Neutrophil (primary cell): ENCODE measurements around the gene ZBTB26.

Source experiments
- H3K27ac ChIP-seq: fragments of 200-600 bp; sonication (generic); 2 replicates; pipeline ENCODE4 v1.5.1; 2016; ENCODE audit warnings: mild to moderate bottlenecking, moderate library complexity
- H3K27me3 ChIP-seq: fragments of 200-600 bp; sonication (generic); 2 replicates; pipeline ENCODE4 v1.6.0; 2016; ENCODE audit warnings: mild to moderate bottlenecking
- H3K36me3 ChIP-seq: fragments of 200-600 bp; sonication (generic); 2 replicates; pipeline ENCODE4 v1.5.1; 2017
- H3K4me1 ChIP-seq, 2 experiments: fragments of 200-600 bp in 1 of 2; sonication (generic) in 1 of 2; 1 replicate in 1 of 2; 2 replicates in 1 of 2; pipeline versions ENCODE4 v1.5.1 to v1.6.1; 2013 to 2016; ENCODE audit warnings: low read depth in 1 of 2, low read length in 1 of 2, mild to moderate bottlenecking in 1 of 2, moderate library complexity in 1 of 2; ENCODE audit not compliant: control insufficient read depth in 1 of 2, insufficient read depth in 1 of 2
- H3K4me3 ChIP-seq, 2 experiments: fragments of 200-600 bp in 1 of 2; sonication (generic) in 1 of 2; 1 replicate in 1 of 2; 2 replicates in 1 of 2; pipeline ENCODE4 v1.5.1; 2013 to 2016; ENCODE audit warnings: low read depth in 1 of 2, low read length in 1 of 2, mild to moderate bottlenecking in 1 of 2, moderate library complexity in 1 of 2
- H3K9me3 ChIP-seq: fragments of 200-600 bp; sonication (generic); 2 replicates; pipeline ENCODE4 v1.5.1; 2016
- CTCF ChIP-seq: fragments of 200-600 bp; sonication (generic); IDR thresholded peaks from 2 replicates; pipeline ENCODE4 v1.5.1; 2016; ENCODE audit warnings: antibody characterized with exemption

Gene ZBTB26

GRCh38 chr9:122954253-122954691 lies 23.0 kb upstream of the ZBTB26 start:
- Histone ChIP-seq H3K4me3 (no peak overlapping the region), H3K9me3 (no peaks in the 10 kb centered on the region), H3K27me3 (no peaks in the 10 kb centered on the region), H3K27ac (no peak overlapping the region), H3K4me1 (peaks cover 0 to 9% of the 10 kb centered on the region in 2 experiments), H3K36me3 (no peaks in the 10 kb centered on the region)
- no peak for TF ChIP-seq CTCF

- H3K27me3 ChIP-seq, result no peaks in the 10 kb centered on the region
- peaks cover 0 to 9% of the 10 kb centered on the region in 2 experiments for H3K4me1 ChIP-seq
- no peak for TF ChIP-seq CTCF
- no peaks in the 10 kb centered on the region for H3K9me3 ChIP-seq
- H3K4me3 ChIP-seq, result no peak overlapping the region
- H3K36me3 ChIP-seq, result no peaks in the 10 kb centered on the region
- no peak overlapping the region for H3K27ac ChIP-seq
Measured at GRCh38 chr9:122951056-122951455, 19.7 kb upstream of the ZBTB26 start.

- H3K27ac ChIP-seq, result no peak overlapping the region
- H3K36me3 ChIP-seq, result no peaks in the 10 kb centered on the region
- H3K4me1 ChIP-seq, result peaks cover 0 to 9% of the 10 kb centered on the region in 2 experiments
- TF ChIP-seq CTCF, result no peak
- H3K9me3 ChIP-seq, result no peaks in the 10 kb centered on the region
- H3K4me3 ChIP-seq, result no peak overlapping the region
- H3K27me3 ChIP-seq, result no peaks in the 10 kb centered on the region
Measured at GRCh38 chr9:122950263-122950662, 19.0 kb upstream of the ZBTB26 start.

- Histone ChIP-seq H3K27me3 (no peaks in the 10 kb centered on the region), H3K4me1 (peaks cover 0 to 7% of the 10 kb centered on the region in 2 experiments), H3K9me3 (no peaks in the 10 kb centered on the region), H3K36me3 (no peaks in the 10 kb centered on the region), H3K4me3 (no peak overlapping the region), H3K27ac (no peak overlapping the region)
- TF ChIP-seq CTCF, result no peak
Measured at GRCh38 chr9:122949696-122950095, 18.4 kb upstream of the ZBTB26 start.

- Histone ChIP-seq H3K36me3 (no peaks in the 10 kb centered on the region), H3K27ac (no peak overlapping the region), H3K4me1 (no peaks in the 10 kb centered on the region), H3K4me3 (no peak overlapping the region), H3K27me3 (no peaks in the 10 kb centered on the region), H3K9me3 (no peaks in the 10 kb centered on the region)
- TF ChIP-seq CTCF, result no peak
Measured at GRCh38 chr9:122948313-122948712, 17.0 kb upstream of the ZBTB26 start.
